Karpas-422 (cell line): ENCODE measurements around the gene EYS. TPM values are rescaled to one million over a fixed set of nuclear protein-coding genes. Genes with fewer than 3 reads are reported as not detected.

Experiments used
- DNase-seq: peaks from one replicate; pipeline ENCODE4 v3.0.0-alpha.2; 2015
- H2AFZ ChIP-seq: fragments of 200-600 bp; sonication (generic); 2 replicates; pipeline ENCODE4 v1.6.1; 2014; ENCODE audit warnings: antibody characterized with exemption, low read length, mixed read lengths
- H3K27ac ChIP-seq: fragments of 200-600 bp; sonication (generic); 2 replicates; pipeline ENCODE4 v1.5.1; 2014; ENCODE audit warnings: mild to moderate bottlenecking, low read length, moderate library complexity
- H3K27me3 ChIP-seq: fragments of 200-600 bp; sonication (generic); 2 replicates; pipeline ENCODE4 v1.6.1; 2014; ENCODE audit warnings: low read length, mixed read lengths
- H3K36me3 ChIP-seq: fragments of 200-600 bp; sonication (generic); 2 replicates; pipeline ENCODE4 v1.6.1; 2014; ENCODE audit warnings: low read length, mixed read lengths; ENCODE audit not compliant: insufficient read depth
- H3K4me1 ChIP-seq: fragments of 200-600 bp; sonication (generic); 2 replicates; pipeline ENCODE4 v1.6.1; 2014; ENCODE audit warnings: mild to moderate bottlenecking, low read length, mixed read lengths
- H3K4me2 ChIP-seq: fragments of 200-600 bp; sonication (generic); 2 replicates; pipeline ENCODE4 v1.6.1; 2014; ENCODE audit warnings: low read length, low read depth, mild to moderate bottlenecking; ENCODE audit not compliant: poor library complexity, severe bottlenecking
- H3K4me3 ChIP-seq: fragments of 200-600 bp; sonication (generic); 2 replicates; pipeline ENCODE4 v1.5.1; 2014; ENCODE audit warnings: mild to moderate bottlenecking, antibody characterized with exemption, low read length, mixed read lengths
- H3K79me2 ChIP-seq: fragments of 200-600 bp; sonication (generic); 2 replicates; pipeline ENCODE4 v1.6.1; 2014; ENCODE audit warnings: mild to moderate bottlenecking, low read length, mixed read lengths
- H3K9ac ChIP-seq: fragments of 200-600 bp; sonication (generic); 2 replicates; pipeline ENCODE4 v1.6.0; 2014; ENCODE audit warnings: low read length
- H3K9me2 ChIP-seq: fragments of 200-600 bp; sonication (generic), shearing (Covaris generic); replicated peaks from 2 replicates; pipeline ENCODE4 v1.6.0; 2014; ENCODE audit warnings: mild to moderate bottlenecking, low read length, moderate library complexity; ENCODE audit not compliant: insufficient read depth
- H3K9me3 ChIP-seq: fragments of 300-700, 200-600 bp; sonication (generic); 2 replicates; pipeline ENCODE4 v1.6.1; 2014; ENCODE audit warnings: low read length, mixed read lengths
- H4K20me1 ChIP-seq: fragments of 200-600 bp; sonication (generic); 2 replicates; pipeline ENCODE4 v1.6.1; 2014; ENCODE audit warnings: mild to moderate bottlenecking, antibody characterized with exemption, low read length, low read depth; ENCODE audit not compliant: insufficient read depth
- total RNA-seq: library from RNA; depleted of rRNA; stranded (reverse); fragments of >200 nt; shearing (Covaris generic); gene quantifications from 2 replicates; pipeline ENCODE4 v1.2.3, GENCODE V29; 2014; ENCODE audit warnings: low replicate concordance

The EYS gene
- total RNA-seq, 1 experiment from 2014 or later: not detected

DNA sequence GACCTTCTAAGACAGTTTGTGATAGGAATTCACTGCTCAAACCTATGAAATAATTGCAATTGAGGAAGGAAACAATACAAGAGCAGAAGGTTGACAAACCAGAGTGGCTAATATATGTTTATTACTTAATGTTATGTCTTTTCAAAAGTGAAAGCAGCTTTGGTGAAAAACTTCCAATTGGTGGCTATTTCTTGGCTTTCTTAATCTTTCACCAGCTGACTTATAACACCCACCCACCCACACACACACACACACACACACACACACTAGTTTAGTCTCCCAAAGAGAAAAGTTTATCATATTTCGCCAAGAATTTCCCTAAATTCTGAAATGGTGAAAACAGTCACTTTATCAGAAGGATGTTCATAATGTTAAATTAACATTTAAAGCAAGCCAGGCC, 583.5 kb downstream of the EYS start:
- no peaks in the 10 kb centered on the region for H3K79me2 ChIP-seq
- H3K4me2 ChIP-seq: no peak overlapping the region
- no peaks in the 10 kb centered on the region for H3K36me3 ChIP-seq
- DNase-seq: no peak
- H3K4me3 ChIP-seq: no peak overlapping the region
- H4K20me1 ChIP-seq: no peaks in the 10 kb centered on the region
- H3K9me2 ChIP-seq: no peaks in the 10 kb centered on the region
- H3K27ac ChIP-seq: no peak overlapping the region
- H3K4me1 ChIP-seq: no peaks in the 10 kb centered on the region
- H3K27me3 ChIP-seq: no peaks in the 10 kb centered on the region
- no peak overlapping the region for H2AFZ ChIP-seq
- no peak overlapping the region for H3K9ac ChIP-seq
- H3K9me3 ChIP-seq: peaks cover 12% of the 10 kb centered on the region

DNA sequence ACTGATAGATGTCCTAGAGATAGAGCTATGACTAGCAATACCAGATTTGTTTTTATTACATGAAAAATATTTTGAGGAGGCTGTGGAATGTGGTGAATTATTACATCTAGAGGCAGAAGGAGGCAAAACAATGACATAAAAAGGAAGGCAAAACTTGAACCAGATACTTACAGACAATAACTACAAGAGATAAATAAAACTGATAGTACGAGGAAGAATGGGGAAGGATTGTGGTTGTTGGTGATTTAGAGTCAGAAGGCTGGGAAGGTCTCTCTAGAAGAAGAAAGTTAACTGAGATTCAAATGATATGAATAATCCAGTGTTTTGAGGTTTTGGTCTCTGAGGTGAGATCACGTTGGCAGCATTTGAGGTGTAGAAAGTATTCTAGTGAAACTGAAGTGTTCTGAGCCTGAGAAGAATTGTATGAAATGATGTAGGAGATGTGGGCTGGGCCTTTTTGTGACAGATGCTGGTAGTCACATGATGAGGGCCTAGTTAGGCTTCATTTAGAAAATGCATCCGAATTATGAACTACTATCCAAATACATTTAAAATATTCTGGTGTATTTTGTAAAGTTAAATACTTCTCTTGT, 589.1 kb downstream of the EYS start:
- no peak overlapping the region for H3K4me2 ChIP-seq
- H4K20me1 ChIP-seq: no peaks in the 10 kb centered on the region
- H3K27me3 ChIP-seq: no peaks in the 10 kb centered on the region
- no peaks in the 10 kb centered on the region for H3K4me1 ChIP-seq
- H3K9me2 ChIP-seq: no peaks in the 10 kb centered on the region
- H3K27ac ChIP-seq: no peak overlapping the region
- peaks cover 21% of the 10 kb centered on the region for H3K9me3 ChIP-seq
- H3K79me2 ChIP-seq: no peaks in the 10 kb centered on the region
- H2AFZ ChIP-seq: no peak overlapping the region
- DNase-seq: no peak
- H3K36me3 ChIP-seq: no peaks in the 10 kb centered on the region
- H3K9ac ChIP-seq: no peak overlapping the region
- H3K4me3 ChIP-seq: no peak overlapping the region

DNA sequence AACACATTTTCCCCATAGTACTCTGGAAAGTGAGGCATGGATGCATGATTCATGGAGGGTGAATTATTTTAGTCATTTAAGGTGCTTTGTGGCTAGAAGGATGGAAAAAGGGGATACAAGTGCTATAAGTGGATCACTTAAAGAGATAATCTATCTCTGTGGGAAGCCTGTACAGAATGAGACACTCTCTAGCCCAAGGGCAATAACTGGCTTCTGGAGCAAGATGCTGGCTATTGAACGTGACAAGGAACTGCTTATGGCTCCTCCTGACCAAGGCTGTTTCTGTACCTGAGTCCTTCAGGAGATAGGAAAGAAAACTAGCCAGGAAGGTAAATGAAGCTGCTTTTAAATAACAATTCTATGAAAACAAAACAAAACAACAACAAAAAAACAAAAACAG, 590.7 kb downstream of the EYS start:
- Histone ChIP-seq H3K4me1 (no peaks in the 10 kb centered on the region), H3K27ac (no peak overlapping the region), H3K9me2 (no peaks in the 10 kb centered on the region), H4K20me1 (no peaks in the 10 kb centered on the region), H3K79me2 (no peaks in the 10 kb centered on the region), H3K9ac (no peak overlapping the region), H3K4me2 (no peak overlapping the region), H3K9me3 (peaks cover 16% of the 10 kb centered on the region), H3K27me3 (no peaks in the 10 kb centered on the region), H3K36me3 (no peaks in the 10 kb centered on the region), H3K4me3 (no peak overlapping the region), H2AFZ (no peak overlapping the region)
- DNase-seq: no peak

- Histone ChIP-seq H3K9me3 (peaks cover 13% of the 10 kb centered on the region), H3K4me1 (no peaks in the 10 kb centered on the region), H3K36me3 (no peaks in the 10 kb centered on the region), H3K9ac (no peak overlapping the region), H4K20me1 (no peaks in the 10 kb centered on the region), H3K4me2 (no peak overlapping the region), H3K79me2 (no peaks in the 10 kb centered on the region), H2AFZ (no peak overlapping the region), H3K9me2 (no peaks in the 10 kb centered on the region), H3K27ac (no peak overlapping the region), H3K27me3 (no peaks in the 10 kb centered on the region), H3K4me3 (no peak overlapping the region)
- DNase-seq: no peak
Measured at GRCh38 chr6:65113581-65113980, 593.4 kb downstream of the EYS start.

GRCh38 chr6:65112435-65112834, 594.6 kb downstream of the EYS start:
- Histone ChIP-seq H3K4me1 (no peaks in the 10 kb centered on the region), H3K9me3 (peaks cover 8% of the 10 kb centered on the region), H3K9ac (no peak overlapping the region)

DNA sequence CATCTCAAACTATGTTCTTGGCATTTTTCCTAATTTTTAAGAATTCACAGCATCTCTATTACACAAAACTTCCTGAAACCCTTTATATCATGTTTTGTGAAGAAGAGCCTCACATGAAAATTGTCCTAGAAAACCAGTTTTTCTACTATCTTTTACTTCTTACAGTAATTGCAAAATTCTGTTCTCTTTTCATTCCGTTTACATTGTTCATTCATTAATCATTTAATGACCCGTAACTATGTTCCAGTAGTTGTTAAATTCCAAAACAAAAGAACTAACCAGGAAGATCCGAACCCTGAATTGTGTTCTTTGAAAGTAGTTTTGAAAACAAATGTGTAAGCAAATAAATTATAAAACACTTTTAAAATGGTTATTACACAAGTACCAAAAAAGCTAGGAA, 597.0 kb downstream of the EYS start:
- H4K20me1 ChIP-seq: no peaks in the 10 kb centered on the region
- H3K79me2 ChIP-seq: no peaks in the 10 kb centered on the region
- H3K4me3 ChIP-seq: no peak overlapping the region
- no peak overlapping the region for H3K9ac ChIP-seq
- H3K36me3 ChIP-seq: no peaks in the 10 kb centered on the region
- H3K4me2 ChIP-seq: no peak overlapping the region
- DNase-seq: no peak
- no peak overlapping the region; the same call in 1 of the 2 replicates for H2AFZ ChIP-seq
- no peak overlapping the region for H3K27ac ChIP-seq
- no peaks in the 10 kb centered on the region for H3K9me2 ChIP-seq
- peaks cover 7% of the 10 kb centered on the region; the same call in 1 of the 2 replicates for H3K9me3 ChIP-seq
- no peaks in the 10 kb centered on the region for H3K27me3 ChIP-seq
- no peaks in the 10 kb centered on the region for H3K4me1 ChIP-seq

More at GRCh38 chr6:65112435-65112834, 594.6 kb downstream of the EYS start:
- no peaks in the 10 kb centered on the region for H3K79me2 ChIP-seq
- H3K4me2 ChIP-seq: no peak overlapping the region
- H3K4me3 ChIP-seq: no peak overlapping the region
- no peaks in the 10 kb centered on the region for H3K36me3 ChIP-seq
- no peak for DNase-seq
- H3K27me3 ChIP-seq: no peaks in the 10 kb centered on the region
- no peaks in the 10 kb centered on the region for H4K20me1 ChIP-seq
- no peaks in the 10 kb centered on the region for H3K9me2 ChIP-seq
- H3K27ac ChIP-seq: no peak overlapping the region
- no peak overlapping the region for H2AFZ ChIP-seq

DNA sequence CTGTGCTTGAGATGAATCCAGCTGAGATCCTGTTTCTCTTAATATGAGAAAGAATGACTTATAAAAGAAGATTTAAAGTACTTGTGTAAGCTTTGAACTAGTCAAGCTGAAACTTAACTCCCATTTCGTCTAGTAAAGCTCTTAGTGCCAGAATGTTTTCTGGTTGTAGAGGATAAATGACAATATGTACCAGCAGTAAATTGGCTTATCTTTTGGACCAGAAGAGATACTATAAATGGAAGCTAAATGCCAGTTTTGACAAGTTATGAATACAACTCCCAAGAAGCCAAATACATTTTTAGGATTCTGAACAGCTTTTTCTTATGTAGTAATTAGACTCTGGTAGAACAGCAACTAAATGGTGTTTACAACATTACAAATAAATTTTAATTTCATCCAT, 608.7 kb downstream of the EYS start:
- Histone ChIP-seq H3K4me2 (no peak overlapping the region), H3K9ac (no peak overlapping the region), H3K4me3 (no peak overlapping the region), H3K27me3 (no peaks in the 10 kb centered on the region), H3K9me2 (no peaks in the 10 kb centered on the region), H2AFZ (no peak overlapping the region), H3K79me2 (no peaks in the 10 kb centered on the region), H3K36me3 (no peaks in the 10 kb centered on the region), H3K27ac (no peak overlapping the region), H3K4me1 (no peaks in the 10 kb centered on the region), H3K9me3 (peaks cover 36% of the 10 kb centered on the region), H4K20me1 (no peaks in the 10 kb centered on the region)
- no peak for DNase-seq

DNA sequence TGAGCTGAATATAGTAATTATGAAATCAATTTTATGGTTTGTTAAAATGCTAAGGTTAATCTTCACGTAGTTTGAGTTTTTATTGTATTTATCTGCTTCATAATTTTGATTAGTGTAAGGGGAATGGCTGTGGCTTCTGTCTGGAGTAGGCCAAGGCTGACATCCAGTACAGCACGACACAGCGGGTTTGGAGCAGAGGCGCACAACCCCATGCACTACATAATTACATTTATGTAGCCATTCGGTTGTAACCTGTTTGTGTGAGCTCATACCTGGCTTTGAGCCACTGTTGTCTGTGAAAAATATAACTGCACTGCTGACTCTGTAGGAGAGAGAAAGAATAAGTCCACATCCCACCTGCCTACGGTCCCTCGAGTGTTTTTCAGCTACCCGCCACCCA, 615.5 kb downstream of the EYS start:
- Histone ChIP-seq H3K27me3 (no peaks in the 10 kb centered on the region), H3K9me2 (no peaks in the 10 kb centered on the region), H2AFZ (no peak overlapping the region), H3K36me3 (no peaks in the 10 kb centered on the region), H4K20me1 (no peaks in the 10 kb centered on the region), H3K4me1 (no peaks in the 10 kb centered on the region), H3K9me3 (peaks cover 20% of the 10 kb centered on the region), H3K4me2 (no peak overlapping the region), H3K79me2 (no peaks in the 10 kb centered on the region), H3K9ac (no peak overlapping the region), H3K4me3 (no peak overlapping the region), H3K27ac (no peak overlapping the region)
- DNase-seq: no peak

DNA sequence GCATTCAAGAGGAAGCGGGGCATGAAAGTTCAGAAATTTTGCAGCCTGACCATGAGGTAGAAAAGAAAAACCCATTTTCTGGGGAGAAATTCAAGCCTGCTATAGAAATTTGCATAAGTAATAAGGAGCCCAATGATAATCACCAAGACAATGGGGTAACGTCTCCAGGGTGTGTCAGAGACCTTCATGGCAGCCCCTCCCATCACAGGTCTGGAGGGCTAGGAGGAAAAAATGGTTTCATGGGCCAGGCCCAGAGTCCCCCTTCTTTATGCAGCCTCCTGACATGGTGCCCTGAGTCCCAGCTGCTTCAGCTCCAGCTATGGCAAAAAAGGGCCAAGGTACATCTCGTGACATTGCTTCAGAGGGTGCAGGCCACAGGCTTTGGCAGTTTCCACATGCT, 618.5 kb downstream of the EYS start:
- Histone ChIP-seq H3K27me3 (no peaks in the 10 kb centered on the region), H3K9ac (no peak overlapping the region), H3K9me3 (peaks cover 20% of the 10 kb centered on the region), H3K79me2 (no peaks in the 10 kb centered on the region), H3K9me2 (no peaks in the 10 kb centered on the region), H3K4me3 (no peak overlapping the region), H3K36me3 (no peaks in the 10 kb centered on the region), H2AFZ (no peak overlapping the region), H3K4me2 (no peak overlapping the region), H3K4me1 (no peaks in the 10 kb centered on the region), H4K20me1 (no peaks in the 10 kb centered on the region), H3K27ac (no peak overlapping the region)
- DNase-seq: no peak
